Spleen (tissue), 11 donors: ENCODE results near the gene GLDN. TPM values are rescaled to one million over a fixed set of nuclear protein-coding genes. Genes with fewer than 3 reads are reported as not detected.

Experiments used
- DNase-seq: peaks from one replicate; pipeline ENCODE4 v3.0.0-alpha.2; 2020
- H3K27ac ChIP-seq, 8 donors: fragments of 200-600 bp; sonication (generic) in 7 of 8; 1 replicate in 4 of 8; 2 replicates in 4 of 8; pipeline versions ENCODE4 v1.5.0 to v1.8.0; 2016 to 2021; ENCODE audit warnings: inconsistent platforms in 4 of 8, mild to moderate bottlenecking in 4 of 8, moderate library complexity in 1 of 8
- H3K27me3 ChIP-seq, 7 donors: fragments of 200-600 bp; sonication (generic) in 6 of 7; replicated peaks in 1 of 7; 1 replicate in 4 of 7; 2 replicates in 3 of 7; pipeline versions ENCODE4 v1.5.0 to v1.8.0; 2016 to 2021; ENCODE audit warnings: inconsistent platforms in 3 of 7, mild to moderate bottlenecking in 1 of 7
- H3K36me3 ChIP-seq, 6 donors: fragments of 200-600 bp; sonication (generic) in 5 of 6; 1 replicate in 4 of 6; 2 replicates in 2 of 6; pipeline versions ENCODE4 v1.5.0 to v1.8.0; 2016 to 2021; ENCODE audit warnings: inconsistent platforms in 2 of 6
- H3K4me1 ChIP-seq, 6 donors: fragments of 200-600 bp; sonication (generic) in 5 of 6; 1 replicate in 3 of 6; 2 replicates in 3 of 6; pipeline versions ENCODE4 v1.5.0 to v1.8.0; 2016 to 2021; ENCODE audit warnings: inconsistent platforms in 3 of 6
- H3K4me3 ChIP-seq, 8 donors: fragments of 200-600 bp; sonication (generic) in 7 of 8; 1 replicate in 4 of 8; 2 replicates in 4 of 8; pipeline versions ENCODE4 v1.5.0 to v1.8.0; 2016 to 2021; ENCODE audit warnings: inconsistent platforms in 4 of 8, mild to moderate bottlenecking in 4 of 8, moderate library complexity in 2 of 8
- H3K9me3 ChIP-seq, 8 donors: fragments of 200-600 bp; sonication (generic) in 7 of 8; 1 replicate in 4 of 8; 2 replicates in 4 of 8; pipeline versions ENCODE4 v1.5.0 to v1.8.0; 2016 to 2021; ENCODE audit warnings: inconsistent platforms in 4 of 8
- POLR2A ChIP-seq, 3 donors: fragments of 450-650 bp; IDR thresholded peaks; one replicate each; pipeline ENCODE4 v1.5.1; 2017; ENCODE audit warnings: antibody characterized with exemption in 3 of 3, mild to moderate bottlenecking in 1 of 3
- POLR2AphosphoS5 ChIP-seq, 3 donors: sonication (generic); formaldehyde crosslinking; IDR thresholded peaks; one replicate each; pipeline ENCODE4 v1.5.1; 2017; ENCODE audit warnings: antibody characterized with exemption in 3 of 3
- WGBS, 5 donors: extraction: QIAGEN DNeasy Blood & Tissue Kit in 3 of 5; methylation state at CpG; one replicate each; pipeline versions ENCODE4 v1.1.5 to v1.1.7; 2013 to 2018; 5-methylcytosine and 5-hydroxymethylcytosine counted together
- intact Hi-C: fragments of 100-400 bp; cut with DNase I; formaldehyde crosslinking; loops from one replicate; pipeline ENCODE4 v1.15.0; 2023; ENCODE audit warnings: low total_unique reads
- polyA plus RNA-seq, 3 donors: library from polyadenylated mRNA; stranded (reverse); fragments of 200-250 nt; gene quantifications; one replicate each; pipeline ENCODE4 v1.2.1, GENCODE V29; 2013
- total RNA-seq, 7 donors: library from RNA; depleted of rRNA in 3 of 7; stranded (reverse); fragments of >200 nt in 3 of 7; fragmentation: NEBNext Ultra II Directional in 4 of 7; extraction: Animal tissue kit (Norgen Biotek cat#: 25700) in 4 of 7; gene quantifications; one replicate each; pipeline versions ENCODE4 v1.1.0 to v1.2.1, GENCODE V29; 2016 to 2021
- TF ChIP-seq, protein P1 (sequence below), 11 experiments: fragments of 200-600 bp in 7 of 11; fragments of 450-650 bp in 4 of 11; sonication (generic) in 4 of 11; IDR thresholded peaks in 8 of 11; conservative IDR thresholded peaks in 3 of 11; 1 replicate in 7 of 11; 2 replicates in 4 of 11; pipeline versions ENCODE4 v1.4.0 to v1.8.0; 2016 to 2021; ENCODE audit warnings: antibody characterized with exemption in 11 of 11, inconsistent platforms in 4 of 11, mild to moderate bottlenecking in 1 of 11
- donor health status: healthy with polysubstance abuse.
- donor health status: DM: no; HTN: no; CAD: no; lungs with moderate emphysema.
- donor health status: DM: no; HTN: no; CAD: no.
- donor health status: Bipolar disorder and iron deficiency.
- donor health status: healthy.
- donor health status: DM: no; HTN: no; CAD: no.
- donor health status: DM: yes; HTN: yes; CAD: no.

GLDN gene
- total and polyA plus RNA-seq, 10 donors = 0.94 to 18.2 (median 3.5) TPM

DNA sequence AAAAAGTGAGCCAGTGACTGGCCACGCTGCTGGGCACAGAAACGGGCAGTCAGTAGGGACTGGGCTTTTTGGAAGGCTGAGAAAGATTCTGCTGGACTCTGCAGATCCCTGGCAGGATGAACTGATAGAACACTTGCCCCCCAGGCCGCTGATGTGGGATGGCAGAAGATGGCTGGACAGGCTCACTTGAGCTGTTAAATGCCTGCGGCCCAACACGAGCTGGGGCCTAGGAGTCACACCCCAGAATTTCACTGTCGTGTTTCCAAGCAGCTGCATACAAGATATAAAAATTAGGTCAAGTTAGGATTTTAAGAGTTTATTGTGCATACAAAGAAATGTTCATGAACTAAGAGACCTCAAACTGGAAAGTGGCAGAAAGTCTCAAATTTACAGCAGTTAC is 26.9 kb downstream of the GLDN start:
- no peaks in the 10 kb centered on the region for H3K9me3 ChIP-seq
- intact Hi-C loops = no loop called here
- H3K27ac ChIP-seq = no peak overlapping the region
- WGBS, 5 donors = 76 to 88% (median 82%) methylated on average over 6 of the region's 6 CpGs
- no peak overlapping the region for H3K4me3 ChIP-seq
- DNase-seq = no peak
- H3K4me1 ChIP-seq = peaks cover 0 to 7% (median 0%) of the 10 kb centered on the region in 6 donors
- TF ChIP-seq POLR2AphosphoS5 (IDR thresholded peaks at IDR 0.05) = no peak
- no peak for TF ChIP-seq POLR2A (IDR thresholded peaks at IDR 0.05)
- TF ChIP-seq, protein P1, sequence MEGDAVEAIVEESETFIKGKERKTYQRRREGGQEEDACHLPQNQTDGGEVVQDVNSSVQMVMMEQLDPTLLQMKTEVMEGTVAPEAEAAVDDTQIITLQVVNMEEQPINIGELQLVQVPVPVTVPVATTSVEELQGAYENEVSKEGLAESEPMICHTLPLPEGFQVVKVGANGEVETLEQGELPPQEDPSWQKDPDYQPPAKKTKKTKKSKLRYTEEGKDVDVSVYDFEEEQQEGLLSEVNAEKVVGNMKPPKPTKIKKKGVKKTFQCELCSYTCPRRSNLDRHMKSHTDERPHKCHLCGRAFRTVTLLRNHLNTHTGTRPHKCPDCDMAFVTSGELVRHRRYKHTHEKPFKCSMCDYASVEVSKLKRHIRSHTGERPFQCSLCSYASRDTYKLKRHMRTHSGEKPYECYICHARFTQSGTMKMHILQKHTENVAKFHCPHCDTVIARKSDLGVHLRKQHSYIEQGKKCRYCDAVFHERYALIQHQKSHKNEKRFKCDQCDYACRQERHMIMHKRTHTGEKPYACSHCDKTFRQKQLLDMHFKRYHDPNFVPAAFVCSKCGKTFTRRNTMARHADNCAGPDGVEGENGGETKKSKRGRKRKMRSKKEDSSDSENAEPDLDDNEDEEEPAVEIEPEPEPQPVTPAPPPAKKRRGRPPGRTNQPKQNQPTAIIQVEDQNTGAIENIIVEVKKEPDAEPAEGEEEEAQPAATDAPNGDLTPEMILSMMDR (IDR thresholded peaks at IDR 0.05 in 8 of 11, conservative IDR thresholded peaks at IDR 0.05 in 3 of 11) = no peak
- no peaks in the 10 kb centered on the region for H3K36me3 ChIP-seq
- peaks cover 0 to 9% (median 0%) of the 10 kb centered on the region in 7 donors for H3K27me3 ChIP-seq

DNA sequence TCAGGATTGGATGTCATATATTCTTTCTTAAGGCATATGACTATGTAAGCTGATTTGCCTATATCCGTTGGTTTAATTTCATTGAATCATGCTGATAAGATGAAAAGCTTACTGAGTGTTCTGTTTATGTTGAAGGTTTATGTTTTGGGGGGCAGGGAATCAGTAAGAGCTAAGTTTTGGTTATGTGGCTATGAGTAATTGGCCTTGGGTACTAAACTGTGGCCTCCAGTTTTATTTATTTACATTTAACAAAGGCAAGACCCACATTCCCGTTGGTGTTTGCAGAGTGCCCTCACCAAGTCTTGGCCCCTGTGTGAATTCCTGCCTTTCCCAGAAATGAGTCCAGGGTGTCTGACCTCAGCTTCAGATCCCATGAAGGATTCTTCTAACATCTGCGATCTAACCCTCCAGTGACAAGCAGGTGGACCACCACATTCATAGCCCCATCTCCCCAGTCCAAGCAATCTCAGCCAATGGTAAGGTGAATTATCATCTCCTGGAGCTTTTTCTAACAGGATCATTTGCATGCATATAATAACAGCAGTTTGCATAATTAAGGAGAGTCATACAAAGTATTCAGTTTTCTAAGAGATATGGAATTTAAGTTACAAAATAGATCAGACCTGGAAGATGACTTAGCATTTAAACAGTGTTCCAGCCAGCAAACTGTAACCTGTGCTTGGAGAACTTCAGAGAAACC is 27.4 kb downstream of the GLDN start:
- H3K9me3 ChIP-seq = no peaks in the 10 kb centered on the region
- no peak overlapping the region for H3K27ac ChIP-seq
- peaks cover 0 to 9% (median 0%) of the 10 kb centered on the region in 7 donors for H3K27me3 ChIP-seq
- H3K4me3 ChIP-seq = no peak overlapping the region
- DNase-seq = no peak
- no peaks in the 10 kb centered on the region for H3K36me3 ChIP-seq
- 74 to 86% (median 82%) methylated on average over 3 of the region's 3 CpGs for WGBS, 5 donors
- intact Hi-C loops = no loop called here
- TF ChIP-seq POLR2A (IDR thresholded peaks at IDR 0.05) (no peak), POLR2AphosphoS5 (IDR thresholded peaks at IDR 0.05) (no peak)
- TF ChIP-seq, protein P1 (IDR thresholded peaks at IDR 0.05 in 8 of 11, conservative IDR thresholded peaks at IDR 0.05 in 3 of 11) = no peak
- H3K4me1 ChIP-seq = peaks cover 0 to 7% (median 0%) of the 10 kb centered on the region in 6 donors

DNA sequence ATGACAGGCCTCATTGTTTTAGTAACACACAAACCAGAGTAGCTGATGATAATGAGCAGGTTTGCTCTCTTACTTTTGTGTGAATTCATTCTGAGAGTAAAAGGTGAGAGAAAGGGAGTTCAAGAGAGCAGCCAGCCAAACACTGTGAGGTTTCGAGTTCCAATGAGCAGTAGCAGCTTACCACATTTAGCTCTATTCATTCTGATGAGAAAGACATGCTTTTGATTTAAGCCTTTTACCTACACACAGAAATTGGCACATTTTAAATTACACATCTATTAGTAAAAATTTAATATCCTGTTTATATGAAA is 28.0 kb downstream of the GLDN start:
- no peaks in the 10 kb centered on the region for H3K9me3 ChIP-seq
- peaks cover 0 to 9% (median 0%) of the 10 kb centered on the region in 7 donors for H3K27me3 ChIP-seq
- H3K36me3 ChIP-seq = no peaks in the 10 kb centered on the region
- H3K4me1 ChIP-seq = peaks cover 0 to 7% (median 0%) of the 10 kb centered on the region in 6 donors
- no peak for DNase-seq
- TF ChIP-seq POLR2A (IDR thresholded peaks at IDR 0.05) = no peak
- TF ChIP-seq POLR2AphosphoS5 (IDR thresholded peaks at IDR 0.05) = no peak
- TF ChIP-seq, protein P1 (IDR thresholded peaks at IDR 0.05 in 8 of 11, conservative IDR thresholded peaks at IDR 0.05 in 3 of 11) = no peak
- 77 to 94% (median 88%) methylated on average over 1 of the region's 1 CpG for WGBS, 5 donors
- intact Hi-C loops = no loop called here
- no peak overlapping the region for H3K27ac ChIP-seq
- H3K4me3 ChIP-seq = no peak overlapping the region

DNA sequence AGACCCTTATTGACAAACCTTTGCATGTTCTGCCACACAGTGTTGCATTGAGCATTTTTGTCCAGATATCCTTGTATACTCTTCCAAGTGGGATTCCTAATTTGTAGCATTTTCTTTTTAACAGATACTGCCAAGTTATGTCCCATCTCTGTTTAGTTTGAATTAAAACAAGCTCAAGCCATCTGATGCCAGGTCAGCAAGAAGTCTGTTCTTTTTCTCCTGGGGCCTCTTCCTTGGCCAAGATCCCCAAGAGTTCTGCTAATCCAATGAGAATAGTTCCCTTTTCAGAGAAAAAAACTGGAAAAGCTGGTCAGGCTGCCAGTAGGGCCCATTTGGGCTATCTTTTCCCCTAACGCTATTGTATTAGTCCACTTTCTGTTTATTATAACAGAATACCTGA is 29.8 kb downstream of the GLDN start:
- no peaks in the 10 kb centered on the region for H3K36me3 ChIP-seq
- no peaks in the 10 kb centered on the region for H3K27me3 ChIP-seq
- no peak for TF ChIP-seq POLR2AphosphoS5 (IDR thresholded peaks at IDR 0.05)
- TF ChIP-seq, protein P1 (IDR thresholded peaks at IDR 0.05 in 8 of 11, conservative IDR thresholded peaks at IDR 0.05 in 3 of 11) = no peak
- H3K4me1 ChIP-seq = peaks cover 0 to 7% (median 0%) of the 10 kb centered on the region in 6 donors
- no peak overlapping the region for H3K27ac ChIP-seq
- no peaks in the 10 kb centered on the region for H3K9me3 ChIP-seq
- 78 to 99% (median 95%) methylated on average over 1 of the region's 1 CpG for WGBS, 5 donors
- intact Hi-C loops = no loop called here
- no peak overlapping the region for H3K4me3 ChIP-seq
- DNase-seq = no peak
